Measurements from ENCODE around the gene SLC66A1.

The SLC66A1 gene

DNA sequence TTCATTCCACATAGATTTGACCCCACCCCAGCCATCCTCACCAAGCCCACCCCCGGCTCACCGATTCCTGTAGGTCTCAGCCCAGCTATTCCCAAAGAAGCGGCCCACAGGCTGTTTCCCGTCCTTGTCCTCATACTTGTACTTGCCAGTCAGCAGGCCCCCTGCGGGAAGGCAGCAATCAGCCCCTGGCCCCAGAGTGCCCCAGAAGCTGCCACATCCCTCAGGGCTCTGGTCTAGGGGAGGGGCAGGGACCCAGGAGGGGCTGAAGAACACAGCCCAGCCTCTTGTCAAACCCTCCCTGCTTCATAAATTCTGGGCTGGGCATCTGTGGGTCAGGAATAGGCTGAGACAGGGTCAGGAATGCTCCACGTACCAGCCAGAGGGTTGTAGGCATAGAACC, 5.2 kb upstream of the SLC66A1 start:
- no peak for DNase-seq

DNA sequence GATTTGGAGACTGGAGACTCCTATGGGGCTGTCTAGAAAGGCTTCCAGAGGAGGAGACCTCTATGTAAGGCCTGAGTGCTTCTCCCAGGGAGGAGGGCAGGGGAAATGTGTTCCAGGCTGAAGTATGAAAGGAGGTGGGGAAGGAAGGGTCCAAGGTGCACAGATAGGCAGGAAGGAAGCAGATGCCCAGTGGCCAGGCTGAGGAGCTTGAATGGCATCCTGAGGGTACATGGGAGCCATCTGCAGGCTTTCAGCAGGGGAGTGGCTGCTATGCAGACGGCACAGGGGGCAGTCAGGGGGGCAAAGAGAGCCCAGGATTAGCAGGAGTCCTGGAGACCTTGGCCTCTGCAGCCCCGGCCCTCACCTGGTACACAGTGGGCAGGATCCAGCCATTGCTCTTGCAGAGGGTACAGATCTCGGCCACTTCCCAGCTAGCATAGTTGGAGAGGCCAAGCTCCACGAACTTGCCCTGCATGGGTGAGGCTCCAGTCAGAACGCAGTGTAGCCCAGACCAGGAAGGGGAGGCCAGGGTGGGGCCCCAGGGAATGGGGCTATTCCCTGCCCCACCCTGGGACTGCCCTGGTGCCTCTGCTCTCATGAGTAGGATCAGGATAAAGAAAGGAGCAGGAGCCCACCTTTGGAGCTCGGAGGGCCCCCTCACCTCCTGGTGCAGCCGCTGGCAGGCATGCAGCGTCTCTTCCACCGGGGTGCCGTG, 4.2 kb upstream of the SLC66A1 start:
- DNase-seq: no peak

DNA sequence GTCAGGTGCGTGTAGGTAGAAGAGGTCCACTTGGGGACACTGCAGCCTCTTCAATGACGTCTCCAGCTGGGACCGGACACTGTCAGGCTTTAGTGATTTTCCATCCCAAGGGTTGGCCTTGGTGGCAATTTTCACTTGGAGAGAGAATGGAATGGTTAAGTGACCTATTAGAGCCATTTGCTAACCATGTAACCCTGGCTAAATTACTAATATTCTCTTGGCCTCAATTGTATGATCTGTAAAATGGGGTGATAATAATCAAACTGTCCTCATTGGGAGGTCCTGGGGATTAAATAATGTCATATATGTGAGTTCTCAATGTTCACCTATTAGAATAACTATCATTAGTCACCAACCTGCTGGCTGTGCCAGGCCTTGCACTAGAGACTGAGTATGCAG, 3.6 kb upstream of the SLC66A1 start:
- DNase-seq: no peak

DNA sequence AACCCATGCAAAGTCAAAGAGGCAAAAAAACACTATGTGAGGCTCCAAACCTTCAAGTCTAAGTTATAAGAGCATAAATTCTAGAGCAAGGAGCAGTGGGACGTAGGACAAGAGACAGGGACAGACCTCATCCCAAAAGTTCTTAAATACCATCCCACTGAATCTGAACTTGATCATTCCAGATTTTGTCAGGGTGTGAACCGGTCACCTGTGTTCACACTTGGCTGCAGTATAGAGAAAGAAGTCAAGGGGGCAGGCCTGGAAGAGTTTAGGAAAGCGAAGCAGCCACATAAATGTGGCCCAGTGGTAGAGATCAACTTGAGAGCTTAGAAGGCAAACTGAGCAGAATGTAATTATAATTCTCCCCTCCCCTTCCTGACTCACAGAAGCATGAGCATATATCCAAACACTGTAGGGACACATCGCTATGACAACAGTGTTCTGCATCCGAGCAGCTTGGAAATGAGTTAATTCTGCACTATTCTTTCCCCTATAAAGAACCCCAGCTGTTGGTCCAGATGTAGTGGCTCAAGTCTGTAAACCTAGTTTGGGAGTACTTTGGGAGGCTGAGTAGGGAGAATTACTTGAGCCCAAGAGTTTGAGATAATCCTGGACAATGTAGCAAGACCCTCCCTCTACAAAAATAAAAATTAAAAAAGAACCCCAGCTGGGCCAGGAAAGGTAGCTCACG, 2.9 kb upstream of the SLC66A1 start:
- no peak for DNase-seq

DNA sequence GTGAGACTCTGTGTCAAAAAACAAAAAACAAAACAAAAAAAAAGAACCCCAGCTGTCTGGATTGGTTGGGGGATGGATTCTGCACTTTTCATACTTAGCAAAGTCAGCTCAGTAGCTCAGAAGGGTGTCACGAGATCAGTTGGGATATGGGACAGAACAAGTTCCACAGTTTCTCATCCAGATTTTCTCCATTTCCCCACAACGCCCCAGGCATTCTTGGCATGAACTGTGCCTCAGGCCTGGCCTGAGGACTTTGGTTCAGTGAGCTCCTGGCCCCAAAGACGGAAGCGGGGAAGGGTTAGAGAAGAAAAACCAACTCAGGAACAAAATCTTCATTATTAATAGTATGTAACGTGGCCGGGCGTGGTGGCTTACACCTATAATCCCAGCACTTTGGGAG, 2.1 kb upstream of the SLC66A1 start:
- no peak for DNase-seq

DNA sequence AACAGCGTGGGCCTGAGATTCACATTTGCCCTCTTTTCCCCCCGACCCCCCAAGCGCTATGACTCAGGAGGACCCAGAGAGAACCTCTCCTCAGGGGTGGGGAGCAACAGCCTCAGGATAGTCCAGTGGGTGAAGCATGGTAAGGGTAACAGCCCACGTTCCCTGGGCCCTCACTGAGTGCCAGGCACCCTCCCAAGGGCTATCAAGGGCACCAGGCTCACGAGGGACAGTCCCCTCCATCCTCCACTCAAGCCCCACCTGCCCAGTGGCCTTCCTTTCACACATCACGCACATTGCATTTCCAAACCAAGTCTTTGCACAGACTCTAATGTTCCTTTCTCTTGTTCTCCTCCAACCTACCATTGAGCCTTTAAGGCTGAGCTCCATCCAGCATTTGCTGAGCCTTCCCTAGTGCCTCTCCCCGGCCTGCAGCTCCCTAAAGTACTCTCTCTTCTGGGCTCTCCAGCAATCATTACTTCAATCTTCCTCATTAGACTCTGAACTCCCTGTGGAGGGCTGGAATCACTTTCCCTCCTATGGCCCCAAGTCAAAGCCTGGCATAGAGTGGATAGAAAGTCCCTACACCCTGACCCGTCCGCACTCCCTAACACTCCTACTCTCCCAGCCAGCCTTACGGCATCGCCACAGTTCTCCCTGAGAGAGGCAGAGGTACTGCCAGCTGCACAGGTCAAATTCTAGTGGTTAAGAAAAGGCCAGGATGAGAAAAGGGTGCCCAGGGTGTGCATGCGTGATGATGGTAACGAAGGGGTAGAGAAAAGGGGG, 1.2 kb upstream of the SLC66A1 start:
- no peak for DNase-seq

DNA sequence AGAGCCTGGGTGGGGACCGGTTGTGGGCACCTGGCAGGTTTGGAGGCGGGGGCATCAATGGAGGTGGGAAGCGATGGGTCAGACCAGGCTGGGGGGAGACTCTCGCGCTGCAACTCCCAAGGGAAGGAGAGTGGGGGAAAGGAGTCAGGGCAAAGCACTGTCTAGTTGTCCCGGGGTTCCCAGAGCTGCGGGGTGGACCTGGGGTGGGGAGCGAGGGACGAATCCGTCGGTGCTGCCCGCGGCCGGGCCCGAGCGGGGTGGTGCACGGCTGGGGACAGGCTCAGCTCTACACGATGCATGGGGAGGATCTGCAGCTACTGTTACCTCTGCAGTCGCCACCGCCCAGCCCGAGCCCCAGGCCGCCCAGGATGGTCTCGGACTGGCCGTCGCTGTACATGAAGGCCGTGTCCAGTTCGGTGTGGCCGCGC, 609 bp upstream of the SLC66A1 start:
- DNase-seq: no peak

DNA sequence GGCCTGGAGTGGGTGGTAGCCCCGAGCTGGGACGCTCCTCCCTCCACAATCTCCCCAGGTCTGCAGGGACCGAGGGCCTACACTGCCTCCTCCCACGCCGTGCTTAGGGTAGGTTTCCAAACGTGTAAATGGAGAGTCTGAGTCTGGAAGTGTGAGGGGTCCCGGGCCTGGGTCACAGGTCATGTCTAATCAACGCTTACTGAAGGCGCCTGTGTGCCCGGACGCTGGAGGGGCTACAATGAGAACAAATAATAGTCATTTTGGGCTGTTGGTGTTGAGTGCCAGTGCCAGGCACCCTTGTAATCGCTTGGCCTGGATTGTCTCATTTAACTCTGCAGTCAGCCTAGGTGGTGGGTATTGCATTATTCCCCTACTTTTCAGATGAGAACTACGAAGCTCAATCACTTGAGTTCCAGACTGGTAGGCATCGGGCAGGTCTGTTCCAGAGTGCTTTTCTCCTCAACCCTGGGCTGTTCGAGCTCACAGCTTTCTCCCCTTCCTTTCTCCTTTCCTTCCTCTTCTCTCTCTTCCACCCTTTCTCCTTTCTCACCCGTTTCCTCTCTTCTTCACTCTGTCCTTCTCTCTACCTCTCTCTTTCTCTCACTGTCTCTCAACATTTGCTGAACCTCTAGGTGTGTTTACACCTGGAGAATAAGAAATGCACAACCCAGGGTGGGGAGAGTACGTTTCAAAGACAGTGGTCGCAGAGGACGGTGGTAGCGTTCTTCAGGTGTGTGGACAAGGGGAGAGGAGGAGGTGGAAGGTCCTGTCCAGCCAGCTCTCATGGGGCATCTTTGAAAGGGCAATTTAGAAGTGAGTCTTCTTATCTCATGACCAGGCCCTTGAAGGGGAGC, 883 bp downstream of the SLC66A1 start:
- no peak for DNase-seq

DNA sequence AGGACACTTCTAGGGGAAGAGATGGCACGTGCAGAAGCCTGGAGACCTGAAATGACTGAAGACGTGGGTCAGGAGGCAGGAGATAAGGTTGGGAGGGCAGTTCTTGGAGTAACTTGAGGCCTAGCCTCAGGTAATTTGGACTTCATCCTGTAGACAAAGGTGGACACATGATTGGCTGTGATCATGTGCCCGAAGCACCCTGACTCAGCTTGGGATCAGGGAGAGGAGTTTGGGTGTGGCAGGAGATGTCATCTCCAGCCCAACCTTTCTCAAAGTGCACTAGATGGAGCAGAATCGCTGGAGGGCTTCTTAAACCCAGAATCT, 1.5 kb downstream of the SLC66A1 start:
- no peak for DNase-seq

DNA sequence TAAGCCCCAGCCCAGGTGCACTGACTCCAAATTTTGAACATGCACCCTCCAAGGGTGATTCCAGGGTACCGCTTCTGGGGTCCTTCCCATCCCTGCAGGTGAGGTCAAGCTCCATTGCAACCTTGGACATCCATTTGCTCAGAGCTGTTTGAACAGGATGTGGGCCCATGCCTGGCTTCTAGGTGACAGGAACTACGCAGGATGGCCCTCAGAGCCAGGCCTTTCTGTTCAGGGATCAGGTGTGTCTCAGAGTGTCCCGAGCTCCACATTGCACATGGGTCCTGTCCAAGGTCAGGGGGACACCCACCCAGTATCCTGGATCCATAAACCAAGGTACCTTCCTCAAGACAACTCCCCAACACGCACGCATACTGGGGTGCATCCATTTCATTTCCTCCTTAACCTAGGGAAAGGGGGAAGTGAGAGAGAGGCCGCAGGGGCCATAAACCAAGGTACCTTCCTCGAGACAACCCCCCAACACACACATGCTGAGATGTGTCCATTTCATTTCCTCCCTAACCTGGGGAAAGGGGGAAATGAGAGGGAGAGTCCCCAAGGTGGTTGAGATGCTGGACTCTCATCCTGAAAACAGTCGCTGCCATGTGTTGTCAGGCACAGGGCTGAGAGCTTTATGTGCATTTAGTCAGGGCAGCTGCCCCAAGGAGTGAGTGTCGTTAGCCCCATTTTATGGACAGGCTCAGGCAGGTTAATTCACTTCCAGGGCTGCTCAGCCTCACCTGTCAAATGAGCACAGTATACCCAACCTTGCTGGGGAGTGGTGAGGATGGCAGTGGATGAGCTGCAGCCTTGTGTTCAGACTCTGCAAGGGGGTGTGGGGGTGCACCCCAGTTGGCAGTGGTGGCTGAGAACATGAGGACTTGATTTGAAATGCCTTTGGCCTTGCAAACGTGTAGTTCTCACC, 2.1 kb downstream of the SLC66A1 start:
- DNase-seq: no peak

DNA sequence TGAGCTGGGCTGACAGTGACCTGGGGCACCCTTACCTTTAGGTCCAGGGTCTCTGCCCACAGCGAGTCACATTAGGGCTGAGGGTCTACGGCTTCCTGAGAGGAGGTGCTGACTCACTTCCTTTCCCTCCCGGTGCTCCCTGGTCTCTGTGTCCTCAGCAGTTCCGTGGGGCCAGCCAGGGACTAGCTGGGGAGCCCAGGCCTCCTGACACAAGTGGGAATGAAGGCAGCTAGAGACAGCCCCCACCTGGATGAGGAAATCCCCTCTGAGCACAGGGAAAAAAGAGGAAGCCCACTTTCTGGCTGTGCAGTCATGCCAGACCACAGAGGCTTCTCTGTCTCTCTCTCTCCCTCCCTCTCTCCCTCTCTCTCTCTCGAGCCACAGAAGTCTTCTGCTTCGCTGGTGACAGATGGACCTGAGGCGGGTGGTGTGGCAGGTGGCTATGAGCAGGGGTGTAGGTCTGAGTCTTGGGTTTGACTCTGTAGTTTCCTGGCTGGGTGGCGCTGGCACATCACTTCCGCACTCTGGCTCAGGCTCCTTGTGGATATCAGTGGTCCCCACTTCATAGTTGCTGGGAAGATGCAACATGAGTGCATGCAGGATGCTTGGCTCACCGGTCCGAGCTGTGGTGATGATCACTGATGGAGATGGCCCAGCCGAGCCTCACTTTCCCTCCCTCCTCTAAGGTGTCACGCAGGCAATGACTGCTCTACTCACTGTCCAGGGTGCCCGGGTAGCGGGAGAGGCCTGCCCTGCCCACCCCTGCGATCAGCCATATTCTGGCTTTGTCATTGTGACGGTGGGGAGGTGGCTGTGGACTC, 3.5 kb downstream of the SLC66A1 start:
- no peak for DNase-seq

DNA sequence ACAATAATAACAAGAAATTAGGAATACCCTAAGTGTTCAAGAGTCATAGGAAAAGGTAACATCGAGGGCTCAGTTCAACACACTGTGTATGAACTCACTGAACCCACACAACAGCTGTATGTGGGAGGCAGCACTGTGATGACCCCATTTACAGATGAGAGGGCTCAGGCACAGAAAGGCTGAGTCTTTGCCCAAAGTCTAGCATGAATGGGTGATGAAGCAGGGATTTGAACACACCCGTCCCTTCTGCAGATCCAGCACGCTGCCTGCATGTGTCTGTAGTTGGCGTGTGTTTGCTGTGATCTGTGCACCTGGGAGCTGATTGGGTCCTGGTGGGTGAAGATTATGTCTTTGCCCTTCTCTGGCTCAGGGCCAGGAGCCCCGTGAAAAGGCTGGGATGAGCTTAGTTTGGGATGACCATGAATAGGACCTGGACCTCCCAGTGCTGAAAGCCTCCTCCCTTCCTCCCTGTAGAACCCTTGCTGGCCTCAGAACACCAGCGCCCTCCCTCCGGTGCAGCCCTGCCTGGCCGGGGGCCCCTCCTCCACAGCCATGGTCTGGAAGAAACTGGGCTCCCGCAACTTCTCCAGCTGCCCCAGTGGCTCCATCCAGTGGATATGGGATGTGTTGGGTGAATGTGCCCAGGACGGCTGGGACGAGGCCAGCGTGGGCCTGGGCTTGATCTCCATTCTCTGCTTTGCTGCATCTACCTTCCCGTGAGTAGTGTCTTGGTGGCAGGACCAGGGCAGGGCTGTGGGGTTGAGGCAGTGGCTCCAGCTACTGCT, 5.2 kb downstream of the SLC66A1 start:
- no peak for DNase-seq

DNA sequence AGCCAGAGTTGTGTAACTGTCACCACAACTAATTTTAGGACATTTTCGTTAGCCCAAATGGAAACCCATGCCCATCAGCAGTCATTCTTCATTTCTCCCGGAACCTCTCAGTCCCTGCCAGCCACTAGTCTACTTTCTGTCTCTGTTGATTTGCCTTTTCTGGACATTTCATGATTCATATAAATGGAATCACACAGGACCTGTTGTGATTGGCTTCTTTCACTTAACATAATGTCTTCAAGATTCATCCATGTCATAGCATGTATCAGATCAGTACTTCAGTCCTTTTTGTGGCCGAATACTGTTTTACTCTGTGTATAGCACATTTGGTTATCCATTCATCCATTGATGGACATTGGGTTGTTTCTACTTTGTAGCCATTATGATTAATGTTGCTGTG, 7.1 kb downstream of the SLC66A1 start:
- DNase-seq: no peak

DNA sequence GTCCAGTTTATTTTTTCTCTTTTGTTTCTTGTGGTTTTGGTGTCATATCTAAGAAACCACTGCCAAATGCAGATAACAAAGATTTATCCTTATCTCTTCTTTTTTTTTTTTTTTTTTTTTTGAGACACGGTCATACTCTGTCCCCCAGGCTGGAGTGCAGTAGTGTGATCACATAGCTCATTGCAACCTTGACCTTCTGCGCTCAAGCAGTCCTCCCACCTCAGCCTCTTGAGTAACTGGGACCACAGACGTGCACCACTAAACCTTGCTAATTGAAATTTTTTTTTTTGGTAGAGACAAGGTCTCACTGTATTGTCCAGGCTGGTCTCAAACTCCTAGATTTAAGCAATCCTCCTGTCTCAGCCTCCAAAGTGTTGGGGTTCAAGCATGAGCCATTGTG, 8.9 kb downstream of the SLC66A1 start:
- DNase-seq: no peak

DNA sequence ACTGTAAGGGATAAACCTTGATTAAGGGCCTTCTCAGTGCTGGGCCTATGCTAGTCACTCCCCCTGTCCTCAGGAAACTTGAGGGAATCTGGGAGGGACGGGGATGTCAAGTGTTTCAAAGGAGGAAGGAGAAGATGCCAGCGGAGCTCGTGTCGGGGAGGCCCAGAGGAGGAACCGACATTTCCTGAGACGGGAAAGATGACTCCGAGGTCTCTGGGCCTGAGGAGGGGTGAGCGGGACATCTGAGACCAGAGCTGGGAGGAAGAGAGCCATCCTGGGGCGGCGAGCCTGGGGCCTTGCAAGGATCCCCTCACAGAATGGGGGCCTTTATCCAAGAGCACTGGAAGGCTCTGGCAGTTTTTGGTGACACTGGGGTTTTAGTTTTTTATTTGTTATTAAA, 10.4 kb downstream of the SLC66A1 start:
- DNase-seq: no peak

DNA sequence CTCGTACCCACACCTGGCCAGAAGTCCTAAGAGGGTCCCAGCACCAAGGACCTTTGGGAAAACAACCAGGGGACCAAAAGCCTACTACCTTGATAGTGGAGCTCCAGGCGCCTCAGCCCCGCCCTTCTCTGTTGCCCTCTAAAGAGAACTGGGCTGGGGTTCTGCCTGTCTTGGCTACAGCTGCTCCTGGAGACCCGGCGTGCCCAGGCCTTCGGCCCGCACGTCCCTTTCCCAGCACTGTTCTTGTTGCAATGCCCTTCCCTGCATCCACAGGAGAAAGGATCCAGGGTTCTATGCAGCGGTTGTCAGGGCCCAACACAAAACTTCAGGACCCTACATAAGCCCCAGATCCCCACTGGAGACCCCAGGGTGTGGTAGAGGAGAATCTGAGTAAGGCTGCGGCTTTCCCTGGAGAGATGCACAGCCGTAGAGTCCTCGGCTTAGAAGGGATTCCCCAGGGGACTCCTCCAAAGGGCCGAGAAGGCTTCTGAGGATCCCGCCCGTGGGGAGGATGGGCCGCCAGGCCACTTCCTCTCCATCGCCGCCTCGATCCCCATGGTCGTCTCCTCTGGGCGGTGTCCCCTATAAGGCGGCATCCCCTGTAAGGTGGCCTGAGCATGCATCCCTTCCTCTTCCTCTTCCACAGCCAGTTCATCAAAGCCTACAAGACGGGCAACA, 12.0 kb downstream of the SLC66A1 start:
- DNase-seq: no peak

DNA sequence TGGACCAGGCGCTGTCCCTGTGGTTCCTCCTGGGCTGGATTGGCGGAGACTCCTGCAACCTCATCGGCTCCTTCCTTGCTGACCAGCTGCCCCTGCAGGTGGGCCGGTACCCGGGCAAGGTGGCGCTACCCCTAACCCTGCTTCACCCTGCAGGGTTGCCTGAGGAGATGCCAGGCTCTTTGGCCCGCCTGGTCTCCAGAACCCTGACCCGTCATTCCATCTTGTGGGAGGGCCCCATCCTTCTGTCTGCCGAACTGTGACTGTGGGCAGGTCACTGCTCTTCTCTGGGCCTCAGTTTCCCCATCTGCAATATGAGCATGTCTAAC, 12.5 kb downstream of the SLC66A1 start:
- no peak for DNase-seq

DNA sequence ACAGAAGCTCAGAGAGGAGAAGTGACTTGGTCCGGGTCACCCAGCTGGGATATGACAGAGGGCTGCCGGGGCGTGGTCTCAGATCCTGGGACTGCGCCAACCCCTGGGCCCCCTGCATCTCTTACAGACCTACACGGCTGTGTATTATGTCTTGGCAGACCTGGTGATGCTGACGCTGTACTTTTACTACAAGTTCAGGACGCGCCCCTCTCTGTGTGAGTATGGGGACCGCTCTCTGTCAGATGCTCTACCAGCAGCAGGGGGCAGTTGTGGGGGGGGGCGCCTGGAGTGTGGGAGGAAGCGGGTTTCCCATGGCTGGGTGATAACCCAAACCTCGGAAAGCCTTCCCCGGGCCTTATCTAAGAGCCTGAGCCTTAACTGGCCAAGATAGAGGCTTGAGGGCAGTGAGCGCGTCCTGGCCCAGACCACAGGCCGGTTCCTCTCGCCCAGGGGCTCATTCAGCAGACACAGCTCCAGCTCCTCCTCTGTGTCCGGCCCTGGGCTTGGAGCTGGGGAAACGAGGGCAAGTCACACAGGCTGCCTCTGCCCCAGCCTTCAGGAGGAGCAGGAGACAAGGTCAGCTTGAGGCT, 13.3 kb downstream of the SLC66A1 start:
- no peak for DNase-seq

DNA sequence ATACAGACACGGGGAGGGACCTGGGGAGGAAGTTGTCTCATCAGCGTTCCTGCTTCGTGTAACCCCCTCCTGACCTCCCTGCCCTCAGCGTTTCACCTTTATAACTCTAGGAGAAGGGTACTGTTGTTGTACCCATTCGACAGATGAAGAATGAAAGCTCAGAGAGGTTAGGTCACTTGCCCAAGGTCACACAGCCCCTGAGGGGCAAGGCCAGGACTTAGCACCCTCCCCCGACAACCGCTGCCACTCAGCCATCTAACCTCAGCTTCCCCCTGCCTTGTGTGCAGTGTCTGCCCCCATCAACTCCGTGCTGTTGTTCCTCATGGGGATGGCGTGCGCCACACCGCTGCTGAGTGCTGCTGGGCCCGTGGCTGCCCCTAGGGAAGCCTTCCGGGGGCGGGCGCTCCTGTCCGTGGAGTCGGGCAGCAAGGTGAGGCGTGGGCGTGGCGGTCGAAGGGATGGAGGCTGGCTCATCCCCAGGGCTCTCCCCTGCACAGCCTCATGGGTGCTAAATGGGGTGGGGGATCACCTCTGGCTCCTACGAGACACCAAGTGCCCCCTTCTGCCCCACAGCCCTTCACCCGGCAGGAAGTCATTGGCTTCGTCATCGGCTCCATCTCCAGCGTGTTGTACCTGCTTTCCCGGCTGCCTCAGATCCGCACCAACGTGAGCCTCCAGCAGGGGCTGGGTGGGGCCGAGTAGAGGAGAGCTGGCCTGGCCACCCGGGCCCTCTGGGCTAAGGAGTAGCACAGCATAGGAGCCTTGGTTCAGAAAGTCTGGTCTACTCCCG, 14.0 kb downstream of the SLC66A1 start:
- no peak for DNase-seq
